ENCODE results near the gene TMEM45A.

DNA sequence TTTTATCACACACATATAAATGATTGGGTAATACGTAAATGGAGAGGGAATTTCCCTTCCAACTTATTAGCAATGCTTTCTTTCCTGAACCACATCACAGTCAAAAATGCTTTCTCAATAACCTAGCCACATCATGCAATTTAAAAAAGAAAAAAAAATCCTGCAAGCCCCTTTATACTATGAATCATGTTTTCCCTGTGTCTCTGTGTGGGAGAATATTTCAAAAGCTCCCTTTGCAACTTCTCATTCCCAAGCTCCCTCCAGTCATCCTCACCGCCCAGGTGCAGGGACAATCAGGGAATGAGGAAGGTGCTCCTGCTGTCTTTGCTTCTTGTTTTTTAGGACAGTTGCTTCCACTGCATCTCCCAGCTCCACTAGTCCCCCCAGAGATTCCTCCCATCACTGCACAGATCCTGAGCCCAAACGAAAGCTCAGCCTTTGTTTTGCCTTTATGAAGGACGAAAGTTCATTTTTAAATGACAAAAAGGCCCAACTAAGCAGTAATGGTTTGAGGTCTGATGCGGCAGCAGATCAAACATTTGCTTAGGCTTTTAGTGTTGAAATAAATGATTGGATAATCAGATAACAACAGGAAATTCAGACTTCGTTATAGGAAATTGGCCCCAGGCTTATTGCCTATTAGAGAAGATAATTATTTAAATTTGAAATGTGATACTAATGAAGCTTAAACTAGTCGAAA is 69.2 kb downstream of the TMEM45A start:
- TF ChIP-seq POLR2AphosphoS5 (IDR thresholded peaks at IDR 0.05) (peak in 1 of 4 donors; percentile 27), POLR2A (IDR thresholded peaks at IDR 0.05) (no peak)
- TF ChIP-seq, protein P1, sequence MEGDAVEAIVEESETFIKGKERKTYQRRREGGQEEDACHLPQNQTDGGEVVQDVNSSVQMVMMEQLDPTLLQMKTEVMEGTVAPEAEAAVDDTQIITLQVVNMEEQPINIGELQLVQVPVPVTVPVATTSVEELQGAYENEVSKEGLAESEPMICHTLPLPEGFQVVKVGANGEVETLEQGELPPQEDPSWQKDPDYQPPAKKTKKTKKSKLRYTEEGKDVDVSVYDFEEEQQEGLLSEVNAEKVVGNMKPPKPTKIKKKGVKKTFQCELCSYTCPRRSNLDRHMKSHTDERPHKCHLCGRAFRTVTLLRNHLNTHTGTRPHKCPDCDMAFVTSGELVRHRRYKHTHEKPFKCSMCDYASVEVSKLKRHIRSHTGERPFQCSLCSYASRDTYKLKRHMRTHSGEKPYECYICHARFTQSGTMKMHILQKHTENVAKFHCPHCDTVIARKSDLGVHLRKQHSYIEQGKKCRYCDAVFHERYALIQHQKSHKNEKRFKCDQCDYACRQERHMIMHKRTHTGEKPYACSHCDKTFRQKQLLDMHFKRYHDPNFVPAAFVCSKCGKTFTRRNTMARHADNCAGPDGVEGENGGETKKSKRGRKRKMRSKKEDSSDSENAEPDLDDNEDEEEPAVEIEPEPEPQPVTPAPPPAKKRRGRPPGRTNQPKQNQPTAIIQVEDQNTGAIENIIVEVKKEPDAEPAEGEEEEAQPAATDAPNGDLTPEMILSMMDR (IDR thresholded peaks at IDR 0.05), result no peak
